Measurements from ENCODE around the gene POLR1A.

DNA sequence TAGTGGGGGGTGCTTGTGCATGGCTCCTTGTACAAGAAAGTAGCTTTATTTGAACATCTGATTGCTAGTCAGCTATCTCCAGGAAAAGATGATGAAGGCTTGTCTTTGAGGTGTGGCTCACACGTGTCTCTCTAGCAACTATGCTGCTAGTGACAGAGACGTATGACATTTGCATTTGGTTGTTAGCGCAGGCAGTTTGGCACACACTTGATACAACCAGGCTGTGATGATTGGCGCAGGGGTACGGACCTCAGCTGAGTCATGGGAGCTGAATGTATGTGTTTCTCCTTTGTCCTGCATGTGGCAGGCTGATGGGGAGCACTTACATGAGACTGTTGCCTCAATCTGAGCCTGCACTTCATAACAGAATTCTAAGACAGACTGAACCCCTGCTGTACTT lies 30.0 kb upstream of the POLR1A start:
- TF ChIP-seq CTCF (IDR thresholded peaks at IDR 0.05) = no peak
- no peak for TF ChIP-seq EP300 (IDR thresholded peaks at IDR 0.05; ENCODE audit: low read depth)
